ENCODE data around the gene STT3B.

Gene STT3B

GRCh38 chr3:31661993-31662670, 129.4 kb downstream of the STT3B start:
- Histone ChIP-seq H3K9ac (ENCODE audit: low read length) (no peak overlapping the region), H3K79me2 (ENCODE audit: low read length) (no peaks in the 10 kb centered on the region), H3K9me3 (replicated peaks; ENCODE audit: insufficient read depth, low read length) (no peaks in the 10 kb centered on the region), H4K20me1 (ENCODE audit: insufficient read depth, low read length) (no peaks in the 10 kb centered on the region), H3K36me3 (replicated peaks; ENCODE audit: insufficient read depth, low read length) (no peaks in the 10 kb centered on the region), H3F3A (ENCODE audit: insufficient read depth, low read length) (no peaks in the 10 kb centered on the region), H3K4me3 (ENCODE audit: low read length) (no peak overlapping the region), H3K27me3 (replicated peaks; ENCODE audit: insufficient read depth, low read length) (no peaks in the 10 kb centered on the region), H2AFZ (ENCODE audit: low read length) (no peak overlapping the region), H3K4me2 (ENCODE audit: low read depth, low read length) (no peak overlapping the region), H3K4me1 (ENCODE audit: low read length) (no peaks in the 10 kb centered on the region), H3K9me2 (replicated peaks; ENCODE audit: insufficient read depth, low read length) (no peaks in the 10 kb centered on the region), H3K27ac (ENCODE audit: low read length) (no peak overlapping the region)
- no peak for TF ChIP-seq EZH2 (optimal IDR thresholded peaks at IDR 0.05; ENCODE audit: low read depth, low read length)
- no peak for DNase-seq

- no peak overlapping the region for H3K4me2 ChIP-seq (ENCODE audit: low read depth, low read length)
- H4K20me1 ChIP-seq (ENCODE audit: insufficient read depth, low read length), result no peaks in the 10 kb centered on the region
- H3F3A ChIP-seq (ENCODE audit: insufficient read depth, low read length), result no peaks in the 10 kb centered on the region
- H3K79me2 ChIP-seq (ENCODE audit: low read length), result no peaks in the 10 kb centered on the region
- H2AFZ ChIP-seq (ENCODE audit: low read length), result no peak overlapping the region
- TF ChIP-seq EZH2phosphoT487 (IDR thresholded peaks at IDR 0.05; ENCODE audit: low read length) (no peak), EZH2 (optimal IDR thresholded peaks at IDR 0.05; ENCODE audit: low read depth, low read length) (no peak), CTCF (IDR thresholded peaks at IDR 0.05; ENCODE audit: low read length) (no peak)
- no peaks in the 10 kb centered on the region for H3K9me3 ChIP-seq (replicated peaks; ENCODE audit: insufficient read depth, low read length)
- H3K27me3 ChIP-seq (replicated peaks; ENCODE audit: insufficient read depth, low read length), result no peaks in the 10 kb centered on the region
- no peak overlapping the region for H3K9ac ChIP-seq (ENCODE audit: low read length)
- H3K9me2 ChIP-seq (replicated peaks; ENCODE audit: insufficient read depth, low read length), result no peaks in the 10 kb centered on the region
- no peak overlapping the region for H3K4me3 ChIP-seq (ENCODE audit: low read length)
- no peak overlapping the region for H3K27ac ChIP-seq (ENCODE audit: low read length)
- H3K36me3 ChIP-seq (replicated peaks; ENCODE audit: insufficient read depth, low read length), result no peaks in the 10 kb centered on the region
- no peaks in the 10 kb centered on the region for H3K4me1 ChIP-seq (ENCODE audit: low read length)
- no peak for DNase-seq
These were observed 131.3 kb downstream of the STT3B start for GRCh38 chr3:31664031-31664430.

- H3F3A ChIP-seq (ENCODE audit: insufficient read depth, low read length), result no peaks in the 10 kb centered on the region
- no peaks in the 10 kb centered on the region for H3K9me2 ChIP-seq (replicated peaks; ENCODE audit: insufficient read depth, low read length)
- no peak overlapping the region for H3K4me2 ChIP-seq (ENCODE audit: low read depth, low read length)
- H3K27me3 ChIP-seq (replicated peaks; ENCODE audit: insufficient read depth, low read length), result no peaks in the 10 kb centered on the region
- H3K9ac ChIP-seq (ENCODE audit: low read length), result no peak overlapping the region
- H3K27ac ChIP-seq (ENCODE audit: low read length), result no peak overlapping the region
- H3K4me1 ChIP-seq (ENCODE audit: low read length), result no peaks in the 10 kb centered on the region
- no peak overlapping the region for H3K4me3 ChIP-seq (ENCODE audit: low read length)
- H2AFZ ChIP-seq (ENCODE audit: low read length), result no peak overlapping the region
- no peak for DNase-seq
- no peaks in the 10 kb centered on the region for H3K9me3 ChIP-seq (replicated peaks; ENCODE audit: insufficient read depth, low read length)
- TF ChIP-seq CTCF (IDR thresholded peaks at IDR 0.05; ENCODE audit: low read length) (no peak), EZH2phosphoT487 (IDR thresholded peaks at IDR 0.05; ENCODE audit: low read length) (no peak), EZH2 (optimal IDR thresholded peaks at IDR 0.05; ENCODE audit: low read depth, low read length) (no peak)
- H3K36me3 ChIP-seq (replicated peaks; ENCODE audit: insufficient read depth, low read length), result no peaks in the 10 kb centered on the region
- H3K79me2 ChIP-seq (ENCODE audit: low read length), result no peaks in the 10 kb centered on the region
- no peaks in the 10 kb centered on the region for H4K20me1 ChIP-seq (ENCODE audit: insufficient read depth, low read length)
These were observed 134.9 kb downstream of the STT3B start for GRCh38 chr3:31667582-31667981.

- TF ChIP-seq CTCF (IDR thresholded peaks at IDR 0.05; ENCODE audit: low read length), result no peak
- no peak for TF ChIP-seq EZH2 (optimal IDR thresholded peaks at IDR 0.05; ENCODE audit: low read depth, low read length)
- no peak for TF ChIP-seq EZH2phosphoT487 (IDR thresholded peaks at IDR 0.05; ENCODE audit: low read length)
These were observed 135.5 kb downstream of the STT3B start for GRCh38 chr3:31668242-31668641.

More at GRCh38 chr3:31668242-31668641, 135.5 kb downstream of the STT3B start:
- Histone ChIP-seq H3K36me3 (replicated peaks; ENCODE audit: insufficient read depth, low read length) (no peaks in the 10 kb centered on the region), H3K79me2 (ENCODE audit: low read length) (no peaks in the 10 kb centered on the region), H3K4me1 (ENCODE audit: low read length) (no peaks in the 10 kb centered on the region), H3K27me3 (replicated peaks; ENCODE audit: insufficient read depth, low read length) (no peaks in the 10 kb centered on the region), H3K9me2 (replicated peaks; ENCODE audit: insufficient read depth, low read length) (no peaks in the 10 kb centered on the region), H2AFZ (ENCODE audit: low read length) (no peak overlapping the region), H3K4me3 (ENCODE audit: low read length) (no peak overlapping the region), H3K4me2 (ENCODE audit: low read depth, low read length) (no peak overlapping the region), H4K20me1 (ENCODE audit: insufficient read depth, low read length) (no peaks in the 10 kb centered on the region), H3F3A (ENCODE audit: insufficient read depth, low read length) (no peaks in the 10 kb centered on the region), H3K9ac (ENCODE audit: low read length) (no peak overlapping the region), H3K27ac (ENCODE audit: low read length) (no peak overlapping the region), H3K9me3 (replicated peaks; ENCODE audit: insufficient read depth, low read length) (no peaks in the 10 kb centered on the region)
- no peak for DNase-seq
